HEK293T (cell line): ENCODE data around the gene AEBP1.

Source experiments
- CTCF ChIA-PET: fragments of 350-600 bp; formaldehyde crosslinking; extraction: SDS; loops from one replicate; lab custom pipeline; 2021; ENCODE audit warnings: antibody characterized with exemption, inconsistent platforms; lab: Yijun Ruan, JAX
- POLR2A ChIA-PET: fragments of 350-600 bp; formaldehyde crosslinking; extraction: SDS; loops from one replicate; lab custom pipeline; 2020; ENCODE audit warnings: antibody characterized with exemption, inconsistent platforms; lab: Yijun Ruan, JAX
- DNase-seq: peaks from one replicate; pipeline ENCODE4 v3.0.0; 2012; ENCODE audit warnings: mixed read lengths; ENCODE audit errors: extremely low spot score
- ARNT ChIP-seq: fragments of 450-650 bp; IDR thresholded peaks from 2 replicates; pipeline ENCODE4 v1.6.1; 2017; ENCODE audit warnings: mild to moderate bottlenecking
- BHLHE40 ChIP-seq: fragments of 450-650 bp; IDR thresholded peaks from 2 replicates; pipeline ENCODE4 v1.6.1; 2016; ENCODE audit warnings: mild to moderate bottlenecking, moderate library complexity, borderline replicate concordance
- CTBP1 ChIP-seq: fragments of 450-650 bp; IDR thresholded peaks from 2 replicates; pipeline ENCODE4 v1.6.1; 2016; ENCODE audit warnings: borderline replicate concordance
- ELF4 ChIP-seq: fragments of 450-650 bp; IDR thresholded peaks from 2 replicates; pipeline ENCODE4 v1.6.1; 2017; ENCODE audit warnings: antibody characterized with exemption
- FOXA1 ChIP-seq: fragments of 450-650 bp; IDR thresholded peaks from 2 replicates; pipeline ENCODE4 v1.6.1; 2016; ENCODE audit warnings: mild to moderate bottlenecking
- FOXK2 ChIP-seq: fragments of 450-650 bp; IDR thresholded peaks from 2 replicates; pipeline ENCODE4 v1.6.1; 2016; ENCODE audit warnings: mild to moderate bottlenecking
- FOXM1 ChIP-seq: fragments of 450-650 bp; IDR thresholded peaks from 2 replicates; pipeline ENCODE4 v1.6.1; 2017; ENCODE audit warnings: mild to moderate bottlenecking, borderline replicate concordance
- HDGF ChIP-seq: fragments of 450-650 bp; IDR thresholded peaks from 2 replicates; pipeline ENCODE4 v1.6.1; 2017; ENCODE audit warnings: antibody characterized with exemption, borderline replicate concordance
- L3MBTL2 ChIP-seq: fragments of 450-650 bp; conservative IDR thresholded peaks from 2 replicates; pipeline ENCODE4 v1.6.1; 2016; ENCODE audit warnings: mild to moderate bottlenecking
- LEF1 ChIP-seq: fragments of 450-650 bp; IDR thresholded peaks from 2 replicates; pipeline ENCODE4 v1.6.1; 2017; ENCODE audit warnings: mild to moderate bottlenecking, borderline replicate concordance
- NFRKB ChIP-seq: fragments of 450-650 bp; IDR thresholded peaks from 2 replicates; pipeline ENCODE4 v1.6.1; 2016; ENCODE audit warnings: mild to moderate bottlenecking, moderate library complexity
- SP1 ChIP-seq: fragments of 450-650 bp; IDR thresholded peaks from 2 replicates; pipeline ENCODE4 v1.6.1; 2017
- SUZ12 ChIP-seq: fragments of 450-650 bp; IDR thresholded peaks from 2 replicates; pipeline ENCODE4 v1.6.1; 2016; ENCODE audit warnings: mild to moderate bottlenecking
- TARDBP ChIP-seq: fragments of 450-650 bp; IDR thresholded peaks from 2 replicates; pipeline ENCODE4 v1.6.1; 2016
- ZNF384 ChIP-seq: fragments of 450-650 bp; IDR thresholded peaks from 2 replicates; pipeline ENCODE4 v1.6.1; 2016
- TF ChIP-seq, protein P1 (sequence below): fragments of 450-650 bp; IDR thresholded peaks from 2 replicates; pipeline ENCODE4 v1.6.1; 2016

AEBP1 gene

GRCh38 chr7:44060091-44060947 is 43.8 kb upstream of the AEBP1 start:
- TF ChIP-seq CTBP1: no peak
- no peak for TF ChIP-seq LEF1
- no peak for TF ChIP-seq FOXK2
- TF ChIP-seq TARDBP: no peak
- no peak for DNase-seq
- POLR2A ChIA-PET: no interaction called here
- CTCF ChIA-PET: interaction anchor here (0.6 kb wide), 1 partner anchor 10 kb away, joined by 4 read pairs; no protein-coding TSS in a partner anchor

GRCh38 chr7:44060948-44061644 is 43.0 kb upstream of the AEBP1 start:
- ChIA-PET CTCF (interaction anchor here (0.6 kb wide), 1 partner anchor 11 kb away, joined by 3 read pairs; no protein-coding TSS in a partner anchor), POLR2A (interaction anchor here (0.8 kb wide), 1 partner anchor 18 kb away, joined by 3 read pairs; no protein-coding TSS in a partner anchor)
- TF ChIP-seq FOXM1 (no peak), FOXK2 (no peak), ELF4 (no peak), HDGF (no peak), L3MBTL2 (no peak), SP1 (no peak), LEF1 (no peak), SUZ12 (no peak), TARDBP (no peak), CTBP1 (no peak), NFRKB (no peak), ZNF384 (no peak)
- TF ChIP-seq, protein P1, sequence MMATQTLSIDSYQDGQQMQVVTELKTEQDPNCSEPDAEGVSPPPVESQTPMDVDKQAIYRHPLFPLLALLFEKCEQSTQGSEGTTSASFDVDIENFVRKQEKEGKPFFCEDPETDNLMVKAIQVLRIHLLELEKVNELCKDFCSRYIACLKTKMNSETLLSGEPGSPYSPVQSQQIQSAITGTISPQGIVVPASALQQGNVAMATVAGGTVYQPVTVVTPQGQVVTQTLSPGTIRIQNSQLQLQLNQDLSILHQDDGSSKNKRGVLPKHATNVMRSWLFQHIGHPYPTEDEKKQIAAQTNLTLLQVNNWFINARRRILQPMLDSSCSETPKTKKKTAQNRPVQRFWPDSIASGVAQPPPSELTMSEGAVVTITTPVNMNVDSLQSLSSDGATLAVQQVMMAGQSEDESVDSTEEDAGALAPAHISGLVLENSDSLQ: no peak
- DNase-seq: no peak

DNA sequence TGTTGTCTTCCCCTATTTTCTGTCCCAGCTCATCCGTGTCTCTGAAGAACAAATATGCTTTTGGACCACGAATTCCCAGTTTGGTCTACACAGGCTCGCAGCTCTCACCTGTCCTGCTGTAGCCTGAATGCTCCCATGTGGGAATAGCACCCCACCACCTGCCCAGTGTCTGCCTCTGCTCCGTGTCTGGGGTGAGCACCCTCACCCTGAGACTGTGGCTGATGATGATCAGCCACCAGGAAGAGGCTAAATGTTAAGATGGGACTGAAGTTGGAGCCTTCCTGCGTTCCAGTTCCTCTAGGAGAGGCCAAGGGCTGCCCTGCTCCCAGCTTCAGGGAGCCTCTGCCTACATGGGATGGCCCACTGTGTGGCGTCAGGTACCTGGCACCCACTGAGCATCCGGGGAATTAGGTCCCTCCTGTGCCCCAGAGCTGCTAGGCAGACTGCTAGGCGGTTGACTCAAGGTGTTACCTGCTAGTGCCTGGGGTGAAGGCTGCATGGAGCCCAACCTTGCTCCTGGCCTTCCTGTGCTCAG is 42.4 kb upstream of the AEBP1 start:
- POLR2A ChIA-PET: interaction anchor here (0.8 to 1.4 kb wide), 2 partner anchors 10 to 18 kb away, joined by 3 read pairs; no protein-coding TSS in a partner anchor
- no peak for DNase-seq
- TF ChIP-seq SP1: no peak
- no peak for TF ChIP-seq FOXA1
- TF ChIP-seq SUZ12: no peak
- no peak for TF ChIP-seq TARDBP
- TF ChIP-seq ARNT: no peak
- TF ChIP-seq, protein P1: no peak
- no peak for TF ChIP-seq HDGF
- TF ChIP-seq FOXK2: no peak
- no peak for TF ChIP-seq L3MBTL2
- CTCF ChIA-PET: interaction anchor here (0.6 kb wide), 1 partner anchor 10 kb away, joined by 3 read pairs; no protein-coding TSS in a partner anchor

DNA sequence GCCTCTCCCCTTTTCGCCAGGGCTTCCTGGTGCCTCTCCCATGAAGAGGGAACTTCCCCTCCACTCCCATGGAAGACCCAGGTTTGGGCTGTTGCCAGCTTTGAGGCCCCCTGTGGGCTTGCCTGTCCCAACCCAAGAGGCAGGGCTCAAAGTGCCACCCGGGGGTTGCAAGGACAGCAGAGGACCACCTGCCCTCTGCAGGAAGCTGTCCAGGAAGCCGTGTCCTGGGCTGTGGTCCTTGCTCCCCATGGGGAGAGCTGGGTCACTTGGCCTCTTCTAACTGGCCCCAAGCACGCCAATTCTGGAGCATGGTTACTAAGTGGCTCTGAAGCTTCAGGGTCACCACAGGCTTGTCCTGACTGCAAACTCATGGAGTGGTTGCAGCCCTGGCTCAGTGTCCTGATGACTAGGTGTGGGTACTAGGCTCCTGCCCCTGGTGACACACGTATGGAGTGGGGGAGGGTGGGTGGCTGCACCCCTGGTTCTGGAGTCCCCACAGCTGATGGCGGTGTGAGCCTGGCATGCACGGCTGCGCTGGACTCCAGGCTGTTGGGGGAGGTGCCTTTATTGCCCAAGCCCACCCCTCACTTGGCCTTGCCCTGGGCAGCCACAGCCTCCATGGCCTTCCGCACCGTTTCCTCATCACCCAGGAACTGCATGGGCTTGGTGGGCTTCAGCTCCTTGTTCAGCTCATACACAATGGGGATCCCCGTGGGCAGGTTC is 41.8 kb upstream of the AEBP1 start:
- POLR2A ChIA-PET: interaction anchor here (0.8 to 1.9 kb wide), 3 partner anchors 10 to 19 kb away, joined by 3 to 9 read pairs (median 3); no protein-coding TSS in a partner anchor
- CTCF ChIA-PET: no interaction called here
- no peak for DNase-seq
- TF ChIP-seq L3MBTL2 (no peak), LEF1 (no peak), CTBP1 (no peak), BHLHE40 (no peak), SUZ12 (no peak), ARNT (no peak), NFRKB (no peak), HDGF (no peak), SP1 (no peak)

DNA sequence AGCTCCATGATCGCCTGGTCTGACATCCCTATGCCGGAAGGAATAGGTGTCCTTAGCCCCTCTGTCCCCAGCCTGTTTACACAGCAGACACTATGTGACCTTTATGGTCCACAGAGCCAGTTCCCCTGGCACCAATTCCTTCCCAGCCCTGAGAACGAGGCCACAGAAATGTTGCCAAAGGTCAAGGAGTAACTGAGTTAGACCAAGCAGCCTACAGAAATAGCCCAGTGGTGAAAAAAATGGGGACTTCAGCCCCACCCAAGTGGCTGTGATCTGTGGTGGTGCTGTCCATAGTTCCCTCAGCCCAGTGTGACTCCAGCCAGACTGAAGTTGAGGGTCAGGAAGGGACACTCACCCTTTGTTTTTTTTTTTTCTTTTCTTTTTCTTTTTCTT is 41.2 kb upstream of the AEBP1 start:
- ChIA-PET POLR2A (interaction anchor here (1.4 to 1.9 kb wide), 3 partner anchors 9 to 18 kb away, joined by 3 to 9 read pairs (median 7); partner anchors contain the start of gene DBNL), CTCF (no interaction called here)
- TF ChIP-seq LEF1 (no peak), FOXM1 (no peak), SP1 (no peak), HDGF (no peak), FOXK2 (no peak), ELF4 (no peak), NFRKB (no peak), FOXA1 (no peak), TARDBP (no peak), ZNF384 (no peak), ARNT (no peak), L3MBTL2 (no peak), CTBP1 (no peak)
- TF ChIP-seq, protein P1: no peak
- DNase-seq: no peak
